HL-60 (cell line): ENCODE results near the gene SLC6A18.

ENCODE experiments used
- CTCF ChIP-seq: IDR thresholded peaks from one replicate; pipeline ENCODE4 v1.5.1; 2011; ENCODE audit warnings: low read length, control low read depth, inconsistent platforms; ENCODE audit not compliant: insufficient read depth
- GABPA ChIP-seq: IDR thresholded peaks from 2 replicates; pipeline ENCODE4 v1.6.1; 2012; ENCODE audit warnings: low read depth
- POLR2AphosphoS5 ChIP-seq: IDR thresholded peaks from 2 replicates; pipeline ENCODE4 v1.6.1; 2012; ENCODE audit warnings: low read depth
- SPI1 ChIP-seq: IDR thresholded peaks from 2 replicates; pipeline ENCODE4 v1.6.1; 2012; ENCODE audit warnings: low read depth, mild to moderate bottlenecking, borderline replicate concordance

DNA sequence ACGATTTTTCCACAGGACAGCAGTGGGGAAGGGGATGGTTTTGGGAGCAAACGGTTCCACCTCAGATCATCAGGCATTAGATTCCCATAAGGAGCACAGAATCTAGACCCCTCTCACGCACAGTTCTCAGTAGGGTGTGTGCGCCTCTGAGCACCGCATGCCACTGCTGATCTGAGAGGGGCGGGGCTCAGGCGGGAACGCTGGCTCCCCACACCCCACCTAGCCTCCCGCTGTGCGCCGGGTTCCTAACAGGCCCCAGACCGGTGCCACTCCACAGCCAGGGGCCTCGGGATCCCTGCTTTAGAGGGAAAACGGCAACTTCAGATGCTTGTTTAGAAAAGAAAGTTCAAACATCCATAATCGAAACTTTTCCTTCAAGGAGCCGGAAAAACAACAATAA lies 49.3 kb downstream of the SLC6A18 start:
- TF ChIP-seq POLR2AphosphoS5, result no peak
- TF ChIP-seq CTCF, result no peak
- TF ChIP-seq GABPA, result no peak
- no peak for TF ChIP-seq SPI1
